OCI-LY1 (cell line): ENCODE data around the gene STXBP6.

ENCODE experiments used
- H2AFZ ChIP-seq: fragments of 200-600 bp; sonication (generic), shearing (Covaris generic); 2 replicates; pipeline ENCODE4 v1.6.0; 2014; ENCODE audit warnings: antibody characterized with exemption, mild to moderate bottlenecking, low read length
- H3F3A ChIP-seq: fragments of 200-600 bp; sonication (generic), shearing (Covaris generic); 2 replicates; pipeline ENCODE4 v1.6.0; 2014; ENCODE audit warnings: mild to moderate bottlenecking, antibody characterized with exemption, low read length, moderate library complexity; ENCODE audit not compliant: insufficient read depth
- H3K27ac ChIP-seq: fragments of 200-600 bp; sonication (generic); 2 replicates; pipeline ENCODE4 v1.5.1; 2014; ENCODE audit warnings: low read length, mixed run types, mild to moderate bottlenecking, low read depth; ENCODE audit not compliant: poor library complexity, severe bottlenecking
- H3K27me3 ChIP-seq: fragments of 200-600 bp; sonication (generic); 2 replicates; pipeline ENCODE4 v1.6.0; 2014; ENCODE audit warnings: antibody characterized with exemption, mild to moderate bottlenecking, low read length, moderate library complexity; ENCODE audit not compliant: insufficient read depth
- H3K36me3 ChIP-seq: fragments of 200-600 bp; sonication (generic); 2 replicates; pipeline ENCODE4 v1.6.1; 2014; ENCODE audit warnings: mild to moderate bottlenecking, antibody characterized with exemption, low read length, moderate library complexity, mixed read lengths; ENCODE audit not compliant: insufficient read depth
- H3K4me1 ChIP-seq: fragments of 200-600 bp; sonication (generic); 2 replicates; pipeline ENCODE4 v1.5.1; 2014; ENCODE audit warnings: mild to moderate bottlenecking, low read length, moderate library complexity; ENCODE audit not compliant: insufficient read depth, severe bottlenecking
- H3K4me2 ChIP-seq: fragments of 200-600 bp; sonication (generic), shearing (Covaris generic); 2 replicates; pipeline ENCODE4 v1.6.1; 2014; ENCODE audit warnings: low read length
- H3K4me3 ChIP-seq: fragments of 200-600 bp; sonication (generic); 2 replicates; pipeline ENCODE4 v1.5.1; 2014; ENCODE audit warnings: low read length, low read depth, mild to moderate bottlenecking, mixed read lengths; ENCODE audit not compliant: poor library complexity, severe bottlenecking
- H3K79me2 ChIP-seq: fragments of 200-600 bp; shearing (Covaris generic); 2 replicates; pipeline ENCODE4 v1.6.1; 2016; ENCODE audit warnings: mixed run types, low read length, mixed read lengths; ENCODE audit not compliant: insufficient read depth
- H3K9ac ChIP-seq: fragments of 200-600 bp; sonication (generic), shearing (Covaris generic); 2 replicates; pipeline ENCODE4 v1.6.1; 2014; ENCODE audit warnings: mild to moderate bottlenecking, low read length, mixed read lengths
- H3K9me2 ChIP-seq: fragments of 200-600 bp; sonication (generic), shearing (Covaris generic); 2 replicates; pipeline ENCODE4 v1.6.1; 2014; ENCODE audit warnings: low read depth, mild to moderate bottlenecking, low read length, mixed read lengths
- H3K9me3 ChIP-seq: fragments of 200-600 bp; shearing (Covaris generic); 2 replicates; pipeline ENCODE4 v1.6.1; 2014; ENCODE audit warnings: low read length, mixed read lengths
- H4K20me1 ChIP-seq: fragments of 200-600 bp; sonication (generic), shearing (Covaris generic); 2 replicates; pipeline ENCODE4 v1.6.0; 2016; ENCODE audit warnings: mild to moderate bottlenecking, low read length; ENCODE audit not compliant: insufficient read depth
- CTCF ChIP-seq: fragments of 200-600 bp; sonication (generic), shearing (Covaris generic); IDR thresholded peaks from 2 replicates; pipeline ENCODE4 v1.5.1; 2017; ENCODE audit warnings: mild to moderate bottlenecking, antibody characterized with exemption, low read length, moderate library complexity, mixed read lengths
- EZH2 ChIP-seq: fragments of 200-600 bp; sonication (generic), shearing (Covaris generic); IDR thresholded peaks from 2 replicates; pipeline ENCODE4 v1.8.0; 2017; ENCODE audit warnings: borderline replicate concordance, mixed run types, mild to moderate bottlenecking, antibody characterized with exemption, low read length, moderate library complexity, mixed read lengths

The STXBP6 gene

GRCh38 chr14:25006961-25007795, 42.8 kb downstream of the STXBP6 start:
- no peak overlapping the region for H3K9ac ChIP-seq
- H3K4me1 ChIP-seq, result no peaks in the 10 kb centered on the region
- H3K36me3 ChIP-seq, result no peaks in the 10 kb centered on the region
- H3K9me3 ChIP-seq, result no peaks in the 10 kb centered on the region
- H3F3A ChIP-seq, result no peaks in the 10 kb centered on the region
- no peaks in the 10 kb centered on the region for H3K9me2 ChIP-seq
- H3K27ac ChIP-seq, result no peak overlapping the region
- no peak overlapping the region for H3K4me3 ChIP-seq
- H3K27me3 ChIP-seq, result no peaks in the 10 kb centered on the region
- TF ChIP-seq EZH2 (no peak), CTCF (no peak)
- H3K4me2 ChIP-seq, result no peak overlapping the region
- H3K79me2 ChIP-seq, result no peaks in the 10 kb centered on the region
- H4K20me1 ChIP-seq, result no peaks in the 10 kb centered on the region
- no peak overlapping the region for H2AFZ ChIP-seq

- Histone ChIP-seq H3K4me1 (no peaks in the 10 kb centered on the region), H3F3A (no peaks in the 10 kb centered on the region)
- no peak for TF ChIP-seq EZH2
- no peak for TF ChIP-seq CTCF
These were observed 43.9 kb downstream of the STXBP6 start for GRCh38 chr14:25006031-25006430.

GRCh38 chr14:25004389-25004809, 45.5 kb downstream of the STXBP6 start:
- no peaks in the 10 kb centered on the region for H3F3A ChIP-seq

More at GRCh38 chr14:25006031-25006430, 43.9 kb downstream of the STXBP6 start:
- no peaks in the 10 kb centered on the region for H4K20me1 ChIP-seq
- no peak overlapping the region for H3K27ac ChIP-seq
- H3K9me3 ChIP-seq, result no peaks in the 10 kb centered on the region
- H3K4me3 ChIP-seq, result no peak overlapping the region
- no peak overlapping the region for H3K4me2 ChIP-seq
- no peaks in the 10 kb centered on the region for H3K27me3 ChIP-seq
- no peaks in the 10 kb centered on the region for H3K36me3 ChIP-seq
- no peak overlapping the region for H3K9ac ChIP-seq
- no peak overlapping the region for H2AFZ ChIP-seq
- no peaks in the 10 kb centered on the region for H3K79me2 ChIP-seq
- H3K9me2 ChIP-seq, result no peaks in the 10 kb centered on the region

More at GRCh38 chr14:25004389-25004809, 45.5 kb downstream of the STXBP6 start:
- Histone ChIP-seq H3K4me2 (no peak overlapping the region), H4K20me1 (no peaks in the 10 kb centered on the region), H3K9ac (no peak overlapping the region), H3K27ac (no peak overlapping the region), H3K27me3 (0 out of 2 replicates have a peak, but pooled peaks cover under 1% of the 10 kb centered on the region), H3K9me2 (no peaks in the 10 kb centered on the region), H3K4me3 (no peak overlapping the region), H2AFZ (no peak overlapping the region), H3K36me3 (no peaks in the 10 kb centered on the region), H3K9me3 (no peaks in the 10 kb centered on the region), H3K79me2 (no peaks in the 10 kb centered on the region), H3K4me1 (no peaks in the 10 kb centered on the region)
- no peak for TF ChIP-seq EZH2
- no peak for TF ChIP-seq CTCF
